Myocyte (in vitro differentiated cells): ENCODE results near the gene KLF15. TPM values are rescaled to one million over a fixed set of nuclear protein-coding genes. Genes with fewer than 3 reads are reported as not detected.
"Not testable (repeated sequence)": the region's sequence is repeated elsewhere in the genome, so short reads cannot be mapped to it uniquely, and the experiment has no call there.

Source experiments
- DNase-seq: peaks from one replicate; pipeline ENCODE4 v3.0.0-alpha.2; 2012; ENCODE audit warnings: low read depth
- total RNA-seq: library from RNA; depleted of rRNA; stranded (reverse); fragments of >200 nt; gene quantifications from 2 replicates; pipeline ENCODE4 v1.2.3, GENCODE V29; 2014

KLF15 gene
- total RNA-seq, 1 donor from 2014 or later: 1.2 TPM

GRCh38 chr3:126348308-126348920 lies 8.8 kb downstream of the KLF15 start:
- no peak for DNase-seq

GRCh38 chr3:126347543-126348161 lies 9.6 kb downstream of the KLF15 start:
- DNase-seq: no peak

- DNase-seq: no peak
These were observed 10.7 kb downstream of the KLF15 start for GRCh38 chr3:126346466-126346865.

GRCh38 chr3:126345641-126346460 lies 11.4 kb downstream of the KLF15 start:
- no peak for DNase-seq

GRCh38 chr3:126345231-126345630 lies 12.0 kb downstream of the KLF15 start:
- DNase-seq: no peak

GRCh38 chr3:126344380-126345041 lies 12.7 kb downstream of the KLF15 start:
- DNase-seq: no peak

- DNase-seq: no peak
These were observed 13.6 kb downstream of the KLF15 start for GRCh38 chr3:126343649-126344035.

- no peak for DNase-seq
These were observed 14.1 kb downstream of the KLF15 start for GRCh38 chr3:126342991-126343648.

- no peak for DNase-seq
These were observed 15.0 kb downstream of the KLF15 start for GRCh38 chr3:126342211-126342610.

GRCh38 chr3:126341755-126342150 lies 15.5 kb downstream of the KLF15 start:
- no peak for DNase-seq

GRCh38 chr3:126340943-126341754 lies 16.1 kb downstream of the KLF15 start:
- no peak for DNase-seq

GRCh38 chr3:126340596-126340942 lies 16.6 kb downstream of the KLF15 start:
- DNase-seq: no peak

- DNase-seq: no peak
These were observed 17.1 kb downstream of the KLF15 start for GRCh38 chr3:126340081-126340511.

GRCh38 chr3:126339466-126339865 lies 17.7 kb downstream of the KLF15 start:
- no peak for DNase-seq

- no peak for DNase-seq
These were observed 18.4 kb downstream of the KLF15 start for GRCh38 chr3:126338790-126339288.

- DNase-seq: no peak
These were observed 19.1 kb downstream of the KLF15 start for GRCh38 chr3:126337980-126338651.

GRCh38 chr3:126331812-126332336 lies 25.3 kb downstream of the KLF15 start:
- not testable (repeated sequence) for DNase-seq

- DNase-seq: no peak
These were observed 27.1 kb downstream of the KLF15 start for GRCh38 chr3:126329927-126330725.

- DNase-seq: no peak
These were observed 30.6 kb downstream of the KLF15 start for GRCh38 chr3:126326629-126327028.
